ENCODE measurements around the gene ARHGAP10. TPM values are rescaled to one million over a fixed set of nuclear protein-coding genes. Genes with fewer than 3 reads are reported as not detected.

The ARHGAP10 gene
- total RNA-seq, 4 donors from 2014 or later = 186 to 296 (median 192) TPM

DNA sequence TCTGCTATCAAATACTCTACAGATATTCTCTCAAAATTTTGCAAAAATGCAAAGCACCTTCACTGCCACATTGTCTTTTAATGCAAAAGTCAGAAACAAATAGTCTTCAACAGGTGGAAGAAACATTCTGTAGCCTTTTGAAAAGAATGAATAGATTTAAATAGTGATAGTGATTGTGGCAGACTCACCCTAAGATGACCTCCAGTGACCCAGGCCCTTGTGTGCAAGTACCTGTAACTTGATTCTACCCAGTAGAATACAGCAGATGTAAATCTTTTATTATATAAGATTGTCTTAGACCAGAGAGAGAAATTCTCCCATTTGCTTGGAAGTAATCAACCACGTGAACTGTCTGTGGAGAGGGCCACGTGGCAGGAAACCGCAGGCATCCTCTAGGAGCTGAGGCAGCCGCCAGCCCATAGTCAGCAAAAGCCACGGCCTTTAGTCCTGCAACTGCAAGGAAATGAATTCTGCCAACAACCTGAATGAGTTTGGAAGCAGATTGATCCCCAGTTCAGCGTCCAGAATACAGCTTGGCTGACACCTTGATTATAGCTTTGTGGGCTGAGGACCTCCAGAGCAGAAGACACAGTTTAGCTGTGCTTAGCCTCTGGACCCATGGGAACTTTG, 272.5 kb downstream of the ARHGAP10 start:
- intact Hi-C loops (cut with DNase I) = no loop called here
- H3K4me1 ChIP-seq = peaks cover 23 to 47% (median 39%) of the 10 kb centered on the region in 4 donors
- no peak overlapping the region for H3K4me3 ChIP-seq
- whole genome bisulfite sequencing = 64% methylated on average over 5 of the region's 6 CpGs
- TF ChIP-seq POLR2AphosphoS5 (IDR thresholded peaks at IDR 0.05) = peak in 1 of 2 donors; percentile 10
- TF ChIP-seq, protein P1, sequence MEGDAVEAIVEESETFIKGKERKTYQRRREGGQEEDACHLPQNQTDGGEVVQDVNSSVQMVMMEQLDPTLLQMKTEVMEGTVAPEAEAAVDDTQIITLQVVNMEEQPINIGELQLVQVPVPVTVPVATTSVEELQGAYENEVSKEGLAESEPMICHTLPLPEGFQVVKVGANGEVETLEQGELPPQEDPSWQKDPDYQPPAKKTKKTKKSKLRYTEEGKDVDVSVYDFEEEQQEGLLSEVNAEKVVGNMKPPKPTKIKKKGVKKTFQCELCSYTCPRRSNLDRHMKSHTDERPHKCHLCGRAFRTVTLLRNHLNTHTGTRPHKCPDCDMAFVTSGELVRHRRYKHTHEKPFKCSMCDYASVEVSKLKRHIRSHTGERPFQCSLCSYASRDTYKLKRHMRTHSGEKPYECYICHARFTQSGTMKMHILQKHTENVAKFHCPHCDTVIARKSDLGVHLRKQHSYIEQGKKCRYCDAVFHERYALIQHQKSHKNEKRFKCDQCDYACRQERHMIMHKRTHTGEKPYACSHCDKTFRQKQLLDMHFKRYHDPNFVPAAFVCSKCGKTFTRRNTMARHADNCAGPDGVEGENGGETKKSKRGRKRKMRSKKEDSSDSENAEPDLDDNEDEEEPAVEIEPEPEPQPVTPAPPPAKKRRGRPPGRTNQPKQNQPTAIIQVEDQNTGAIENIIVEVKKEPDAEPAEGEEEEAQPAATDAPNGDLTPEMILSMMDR (IDR thresholded peaks at IDR 0.05) = no peak
- H3K9me3 ChIP-seq = no peaks in the 10 kb centered on the region
- peaks cover 0 to 8% (median 5%) of the 10 kb centered on the region in 4 donors for H3K36me3 ChIP-seq
- no peaks in the 10 kb centered on the region for H3K27me3 ChIP-seq
- no peak for DNase-seq (ENCODE audit: extremely low spot score)
- no peak overlapping the region for H3K27ac ChIP-seq (replicated peaks in 1 of 4)

DNA sequence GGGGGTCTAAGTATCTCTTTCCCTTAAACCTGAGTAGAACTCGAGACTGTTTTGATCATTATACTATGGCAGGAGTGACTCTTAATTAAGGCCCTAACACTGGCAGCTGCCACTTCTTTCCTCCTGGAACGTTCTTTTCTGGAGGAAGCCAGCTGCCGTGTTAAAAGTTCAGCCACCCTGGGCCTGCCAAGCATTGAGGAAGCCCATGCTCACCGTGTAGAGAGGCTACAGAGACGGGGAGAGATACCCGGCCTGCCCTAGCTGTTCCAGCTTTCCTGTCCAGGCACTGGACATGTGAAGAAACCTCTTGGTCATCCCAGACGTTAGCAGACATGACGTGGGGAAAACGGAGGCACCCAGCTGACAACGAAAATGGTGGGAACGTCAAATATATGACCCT, 274.1 kb downstream of the ARHGAP10 start:
- no peaks in the 10 kb centered on the region for H3K36me3 ChIP-seq
- peaks cover 23 to 47% (median 39%) of the 10 kb centered on the region in 4 donors for H3K4me1 ChIP-seq
- H3K27me3 ChIP-seq = no peaks in the 10 kb centered on the region
- H3K4me3 ChIP-seq = no peak overlapping the region
- peak overlapping the region in 1 of 4 donors; percentile 65 for H3K27ac ChIP-seq (replicated peaks in 1 of 4)
- no peak for TF ChIP-seq POLR2AphosphoS5 (IDR thresholded peaks at IDR 0.05)
- TF ChIP-seq POLR2A (IDR thresholded peaks at IDR 0.05; ENCODE audit: low read depth) = no peak
- TF ChIP-seq, protein P1 (IDR thresholded peaks at IDR 0.05) = no peak
- no peak for TF ChIP-seq EP300 (IDR thresholded peaks at IDR 0.05)
- 86% methylated on average over 11 of the region's 11 CpGs for WGBS
- H3K9me3 ChIP-seq = no peaks in the 10 kb centered on the region
- intact Hi-C loops (cut with DNase I) = no loop called here
- peak; percentile 53 for DNase-seq (ENCODE audit: extremely low spot score)

DNA sequence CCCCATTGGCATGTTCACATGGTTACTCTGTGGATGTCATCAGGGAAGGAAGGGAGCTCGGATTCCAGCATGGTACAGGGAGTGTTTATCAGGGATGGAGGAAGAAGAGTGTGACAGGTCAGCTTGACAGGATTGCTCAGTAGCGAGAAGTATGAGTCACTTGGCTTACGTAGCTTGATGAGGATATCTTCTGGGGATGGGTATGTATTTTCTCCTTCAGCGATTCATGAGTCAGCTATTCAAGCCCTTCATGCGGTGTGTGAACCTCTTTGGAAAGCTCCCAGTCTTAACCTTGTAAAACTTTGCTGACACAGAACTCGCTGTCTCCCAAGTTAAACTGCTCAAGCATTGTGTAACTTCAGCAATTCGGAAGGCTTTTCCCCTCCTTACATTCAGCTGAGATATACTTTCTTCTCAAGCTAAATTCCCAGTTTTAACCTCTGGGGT, 275.4 kb downstream of the ARHGAP10 start:
- no peaks in the 10 kb centered on the region for H3K27me3 ChIP-seq
- H3K36me3 ChIP-seq = no peaks in the 10 kb centered on the region
- intact Hi-C loops (cut with DNase I) = no loop called here
- no peak for TF ChIP-seq POLR2A (IDR thresholded peaks at IDR 0.05; ENCODE audit: low read depth)
- TF ChIP-seq, protein P1 (IDR thresholded peaks at IDR 0.05) = no peak
- peak; percentile 19 to 68 for TF ChIP-seq POLR2AphosphoS5 (IDR thresholded peaks at IDR 0.05)
- TF ChIP-seq EP300 (IDR thresholded peaks at IDR 0.05) = no peak
- H3K27ac ChIP-seq (replicated peaks in 1 of 4) = peak overlapping the region; percentile 16 to 65 (median 42)
- H3K4me1 ChIP-seq = peaks cover 23 to 47% (median 44%) of the 10 kb centered on the region in 4 donors
- no peak overlapping the region for H3K4me3 ChIP-seq
- no peaks in the 10 kb centered on the region for H3K9me3 ChIP-seq
- peak; percentile 87 for DNase-seq (ENCODE audit: extremely low spot score)
- 51% methylated on average over 7 of the region's 7 CpGs for WGBS

DNA sequence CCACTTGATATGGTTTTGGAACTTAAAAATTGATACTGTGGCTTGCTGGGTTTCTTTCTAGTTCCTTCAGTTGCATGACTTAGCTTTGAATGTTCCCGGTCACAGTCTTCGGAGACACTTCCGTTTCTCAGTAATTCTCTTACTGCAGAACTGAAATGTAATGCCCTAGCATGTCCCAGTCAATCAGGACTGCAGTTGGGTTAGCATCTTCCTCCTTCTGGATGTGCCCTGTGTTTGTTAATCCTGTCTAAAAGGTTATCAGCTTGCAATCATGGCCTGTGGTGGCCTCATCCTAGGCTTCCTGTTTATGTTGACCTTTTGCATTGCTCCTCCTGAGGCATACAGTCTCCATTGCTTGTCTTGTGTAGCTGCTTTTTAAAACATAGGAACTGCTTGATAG, 275.9 kb downstream of the ARHGAP10 start:
- Histone ChIP-seq H3K9me3 (no peaks in the 10 kb centered on the region), H3K36me3 (no peaks in the 10 kb centered on the region), H3K27me3 (no peaks in the 10 kb centered on the region), H3K4me3 (no peak overlapping the region), H3K4me1 (peaks cover 23 to 47% (median 45%) of the 10 kb centered on the region in 4 donors), H3K27ac (replicated peaks in 1 of 4) (peak overlapping the region; percentile 16 to 65 (median 42))
- no peak for TF ChIP-seq EP300 (IDR thresholded peaks at IDR 0.05)
- TF ChIP-seq POLR2AphosphoS5 (IDR thresholded peaks at IDR 0.05) = no peak
- intact Hi-C loops (cut with DNase I) = no loop called here
- DNase-seq (ENCODE audit: extremely low spot score) = peak; percentile 75
- 85% methylated on average over 3 of the region's 3 CpGs for WGBS

DNA sequence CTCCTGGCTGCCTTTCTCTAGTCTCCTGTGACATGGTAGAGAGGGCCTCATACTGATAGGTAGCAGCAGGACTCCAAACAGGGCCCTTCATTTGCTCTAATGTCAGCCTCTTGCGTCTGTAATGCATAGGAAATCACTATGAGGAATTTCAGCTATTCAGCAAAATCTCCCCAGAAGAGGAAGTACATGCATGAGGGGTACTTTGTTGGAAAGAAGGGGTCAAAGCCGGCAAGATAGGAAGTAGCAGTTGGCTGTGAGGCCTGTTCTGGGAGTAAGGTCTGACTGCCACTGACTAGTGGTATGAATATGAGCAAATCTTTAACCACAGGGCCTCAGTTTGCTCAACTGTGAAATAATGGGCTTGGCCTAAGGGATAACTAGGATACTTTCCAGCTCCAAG, 283.2 kb downstream of the ARHGAP10 start:
- 69% methylated on average over 2 of the region's 2 CpGs for WGBS
- intact Hi-C loops (cut with DNase I) = no loop called here
- DNase-seq (ENCODE audit: extremely low spot score) = no peak
- Histone ChIP-seq H3K27ac (replicated peaks in 1 of 4) (no peak overlapping the region), H3K4me1 (peaks cover 27 to 56% (median 52%) of the 10 kb centered on the region in 4 donors), H3K27me3 (no peaks in the 10 kb centered on the region), H3K9me3 (no peaks in the 10 kb centered on the region), H3K4me3 (no peak overlapping the region), H3K36me3 (no peaks in the 10 kb centered on the region)
- TF ChIP-seq EP300 (IDR thresholded peaks at IDR 0.05) = no peak

DNA sequence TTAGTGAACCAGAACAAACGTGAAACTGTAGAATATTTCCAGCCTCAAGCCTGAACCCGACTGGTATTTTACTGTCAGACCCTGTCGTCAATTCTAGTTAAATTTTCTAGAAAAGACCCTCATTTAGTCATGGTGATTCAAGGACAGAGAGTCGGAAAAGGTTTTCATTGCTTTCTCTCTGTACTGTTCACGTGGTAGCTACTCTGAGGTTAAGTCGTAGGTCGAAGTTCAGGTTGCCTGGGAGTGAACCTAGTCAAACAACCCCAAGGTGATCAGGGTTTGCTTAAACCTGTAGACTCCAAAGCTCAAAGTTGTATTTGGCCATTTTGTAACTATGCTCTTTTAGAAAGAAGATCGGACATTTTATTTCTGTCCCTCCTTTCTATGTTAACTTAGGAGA, 283.6 kb downstream of the ARHGAP10 start:
- Histone ChIP-seq H3K27me3 (no peaks in the 10 kb centered on the region), H3K4me3 (no peak overlapping the region), H3K36me3 (no peaks in the 10 kb centered on the region), H3K27ac (replicated peaks in 1 of 4) (no peak overlapping the region), H3K4me1 (peaks cover 27 to 56% (median 52%) of the 10 kb centered on the region in 4 donors), H3K9me3 (no peaks in the 10 kb centered on the region)
- intact Hi-C loops (cut with DNase I) = no loop called here
- TF ChIP-seq EP300 (IDR thresholded peaks at IDR 0.05) (no peak), POLR2A (IDR thresholded peaks at IDR 0.05; ENCODE audit: low read depth) (no peak), POLR2AphosphoS5 (IDR thresholded peaks at IDR 0.05) (no peak)
- TF ChIP-seq, protein P1 (IDR thresholded peaks at IDR 0.05) = no peak
- no peak for DNase-seq (ENCODE audit: extremely low spot score)
- WGBS = 95% methylated on average over 8 of the region's 8 CpGs

Measured in esophagus muscularis mucosa (tissue), 4 donors.